Stimulated activated CD8-positive, alpha-beta memory T cell treated with anti-CD3 and anti-CD28 coated beads, Interleukin-4, amount 100 ng/mL, for 24 hours (primary cell): ENCODE measurements around the gene UBR4.

Experiments
- DNase-seq: peaks from one replicate; pipeline ENCODE4 v3.0.0-alpha.2; 2020; ENCODE audit warnings: low read depth

The UBR4 gene

DNA sequence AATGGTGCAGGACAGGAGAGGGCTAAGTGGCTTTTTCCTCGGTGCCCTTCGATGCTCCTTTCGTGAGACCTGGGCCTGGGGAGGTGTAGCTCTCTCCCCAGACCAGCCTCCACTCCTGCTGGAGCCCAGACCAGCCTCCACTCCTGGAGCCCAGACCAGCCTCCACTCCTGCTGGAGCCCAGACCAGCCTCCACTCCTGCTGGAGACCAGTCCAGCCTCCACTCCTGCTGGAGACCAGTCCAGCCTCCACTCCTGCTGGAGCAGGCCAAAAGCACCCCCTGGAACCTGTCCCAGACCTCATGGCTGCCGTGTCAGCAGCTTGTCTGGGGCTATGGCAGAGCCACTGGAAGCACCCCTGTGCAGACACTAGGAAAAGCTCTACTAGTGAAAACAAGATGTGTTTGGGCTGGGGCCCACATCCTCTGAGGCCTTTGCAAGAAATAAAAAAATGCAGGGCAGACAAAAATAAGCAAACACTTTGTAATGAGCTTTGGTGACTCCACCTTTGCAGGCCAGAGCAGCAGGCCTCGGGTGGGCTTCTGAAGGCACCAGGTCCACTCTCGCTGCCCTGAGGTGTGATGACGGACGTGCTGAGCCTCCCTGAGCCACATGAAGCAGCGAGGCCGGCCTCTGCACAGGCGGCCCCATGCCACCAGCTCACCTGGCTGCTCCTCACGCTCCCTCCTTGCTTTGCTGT, 137.6 kb downstream of the UBR4 start:
- no peak for DNase-seq

DNA sequence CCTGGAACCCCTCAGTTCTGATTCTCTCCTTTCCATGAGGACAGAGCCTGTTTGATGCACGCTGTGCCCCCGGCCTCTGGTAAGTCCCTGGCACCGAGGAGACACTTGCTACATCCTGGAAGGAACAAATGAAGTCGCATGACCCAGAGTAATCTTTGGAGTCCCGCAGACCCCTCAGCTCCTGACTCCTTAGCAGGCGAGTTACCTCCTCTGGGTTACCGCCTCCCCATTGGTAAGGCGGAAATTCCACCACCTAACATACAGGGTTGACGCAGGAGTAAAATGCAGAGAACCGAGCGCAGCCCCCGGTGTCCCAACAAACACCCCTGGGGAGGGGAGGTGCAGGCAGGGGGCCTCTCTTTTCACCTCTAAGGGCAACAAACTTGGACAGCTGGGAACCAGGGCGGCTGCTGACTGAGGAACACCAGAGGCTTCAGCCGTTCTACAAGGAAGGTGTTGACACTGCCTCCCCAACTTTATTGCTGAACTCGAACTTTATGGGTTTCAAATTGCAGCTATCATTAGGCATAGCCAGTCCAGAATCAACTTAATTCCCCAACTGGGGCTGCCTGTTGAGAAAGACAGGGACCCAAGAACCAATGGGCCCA, 138.3 kb downstream of the UBR4 start:
- DNase-seq, result no peak

DNA sequence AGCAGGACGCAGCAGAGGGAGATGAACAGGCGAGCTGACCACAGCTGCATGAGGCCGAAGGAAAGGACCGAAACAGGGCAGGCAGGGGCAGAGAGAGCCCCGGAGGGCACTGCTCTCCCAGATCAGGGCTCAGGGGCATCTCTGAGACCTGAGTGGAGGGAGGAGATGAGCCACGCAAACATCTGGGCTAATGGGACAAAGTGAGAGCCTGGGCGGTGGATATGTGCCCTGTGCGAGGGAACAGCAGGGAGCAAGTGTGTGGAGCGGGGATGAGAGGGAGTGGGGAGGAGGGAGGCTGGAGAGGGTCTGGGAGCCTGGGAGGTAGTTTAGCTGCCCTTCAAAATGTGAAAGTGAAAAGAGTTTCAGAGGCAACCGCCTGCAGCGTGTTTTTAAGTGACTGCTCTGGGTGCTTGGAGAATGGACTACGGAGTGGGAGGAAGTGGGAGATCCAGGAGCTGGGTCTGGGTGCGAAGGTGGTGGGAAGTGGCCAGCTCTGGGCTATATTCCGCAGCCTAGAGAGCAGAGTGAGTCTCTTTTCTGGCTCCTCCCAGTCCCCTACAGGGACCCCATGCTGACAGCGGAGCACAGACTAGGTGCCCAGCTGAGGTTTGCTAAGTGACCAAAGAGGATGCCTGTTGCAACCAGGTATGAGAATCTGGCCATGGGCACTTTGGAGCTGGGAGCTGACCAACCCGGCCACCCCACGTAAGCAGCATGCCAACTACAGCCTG, 139.0 kb downstream of the UBR4 start:
- no peak for DNase-seq

DNA sequence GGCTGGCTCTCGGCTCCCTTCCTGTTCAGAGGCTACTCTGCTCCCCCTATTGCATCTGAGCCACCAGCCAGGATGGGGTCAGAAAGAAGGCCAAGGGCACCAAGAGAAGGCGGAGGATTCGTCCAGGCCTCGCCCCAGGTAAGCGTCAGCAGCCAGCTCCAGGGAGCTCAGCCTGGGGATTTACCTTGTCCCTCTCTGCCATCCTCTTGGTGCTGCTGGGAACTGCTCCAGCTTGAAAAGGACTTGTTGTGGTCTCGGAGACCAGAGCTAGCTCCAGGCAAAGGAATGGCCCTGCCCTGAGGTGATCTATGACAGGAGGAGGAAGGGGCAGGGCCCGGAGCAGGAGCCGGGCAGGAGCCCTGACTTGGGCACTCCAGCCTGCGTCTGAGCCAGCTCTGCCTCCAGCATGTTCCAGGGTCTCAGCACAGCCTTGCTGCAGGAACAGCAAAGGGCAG, 139.8 kb downstream of the UBR4 start:
- DNase-seq, result no peak

DNA sequence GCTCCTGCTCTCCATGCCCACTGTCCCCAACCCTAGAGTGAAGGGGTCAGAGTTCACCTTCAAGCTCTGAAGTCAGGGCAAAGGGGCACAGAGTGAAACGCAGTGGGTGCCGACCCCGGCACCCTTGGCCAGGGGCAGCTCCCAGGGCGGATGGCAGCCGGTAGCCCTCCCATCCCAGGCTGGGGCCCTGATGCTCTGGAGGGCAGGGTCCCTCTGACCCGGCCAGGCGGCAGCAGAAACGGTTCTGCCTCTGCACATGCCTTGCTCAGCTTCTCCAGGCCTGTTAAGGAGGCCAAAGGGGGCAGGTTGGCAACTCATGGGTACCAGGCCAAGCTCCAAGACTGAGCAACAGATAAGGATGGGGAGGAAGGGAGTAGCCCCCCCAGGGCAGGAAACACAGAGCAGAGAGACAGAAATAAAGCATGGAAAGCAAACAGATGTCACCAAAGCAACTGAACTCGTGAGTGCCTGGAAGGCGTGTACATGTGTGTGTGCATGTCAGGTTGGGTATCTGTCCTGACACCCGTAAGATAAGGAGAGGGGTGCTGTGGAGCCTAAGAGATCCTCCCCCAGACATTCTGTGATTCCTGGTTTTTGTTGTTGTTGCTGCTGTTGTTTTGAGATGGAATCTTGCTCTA, 141.3 kb downstream of the UBR4 start:
- DNase-seq, result no peak

DNA sequence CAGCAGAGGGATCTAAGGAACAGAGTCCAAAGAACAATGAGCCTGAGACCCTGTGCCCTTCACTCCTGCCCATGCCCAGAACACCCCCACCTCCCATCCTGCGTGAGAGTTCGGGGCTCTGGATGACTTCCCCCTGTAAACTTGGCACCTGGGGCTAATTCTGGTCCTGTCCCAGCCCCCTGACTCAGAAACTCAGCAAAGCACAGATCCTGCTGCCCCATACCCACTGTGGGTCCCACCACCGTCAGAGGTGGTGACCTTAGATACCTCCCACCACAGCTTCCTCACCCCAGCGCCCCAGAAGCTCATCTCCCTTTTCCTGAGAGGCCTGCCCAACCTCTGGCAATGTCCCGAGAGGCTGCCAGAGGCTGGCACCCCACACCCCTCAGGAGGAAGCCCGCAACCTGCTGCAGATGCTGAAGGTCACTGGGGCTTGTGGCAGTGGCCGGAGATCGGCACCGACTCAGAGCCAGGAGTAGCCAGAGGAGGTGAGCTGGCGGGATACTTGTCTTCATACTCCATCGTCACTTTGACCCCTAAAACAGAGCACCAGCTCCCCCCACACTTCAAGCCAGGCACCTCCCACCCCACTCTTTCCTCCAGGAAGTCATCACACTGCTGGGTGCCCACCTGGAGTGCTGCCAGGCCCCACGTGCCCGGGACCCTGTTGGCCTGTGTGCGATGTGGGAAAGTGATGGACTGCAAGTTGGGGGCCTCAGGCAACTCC, 142.0 kb downstream of the UBR4 start:
- no peak for DNase-seq

DNA sequence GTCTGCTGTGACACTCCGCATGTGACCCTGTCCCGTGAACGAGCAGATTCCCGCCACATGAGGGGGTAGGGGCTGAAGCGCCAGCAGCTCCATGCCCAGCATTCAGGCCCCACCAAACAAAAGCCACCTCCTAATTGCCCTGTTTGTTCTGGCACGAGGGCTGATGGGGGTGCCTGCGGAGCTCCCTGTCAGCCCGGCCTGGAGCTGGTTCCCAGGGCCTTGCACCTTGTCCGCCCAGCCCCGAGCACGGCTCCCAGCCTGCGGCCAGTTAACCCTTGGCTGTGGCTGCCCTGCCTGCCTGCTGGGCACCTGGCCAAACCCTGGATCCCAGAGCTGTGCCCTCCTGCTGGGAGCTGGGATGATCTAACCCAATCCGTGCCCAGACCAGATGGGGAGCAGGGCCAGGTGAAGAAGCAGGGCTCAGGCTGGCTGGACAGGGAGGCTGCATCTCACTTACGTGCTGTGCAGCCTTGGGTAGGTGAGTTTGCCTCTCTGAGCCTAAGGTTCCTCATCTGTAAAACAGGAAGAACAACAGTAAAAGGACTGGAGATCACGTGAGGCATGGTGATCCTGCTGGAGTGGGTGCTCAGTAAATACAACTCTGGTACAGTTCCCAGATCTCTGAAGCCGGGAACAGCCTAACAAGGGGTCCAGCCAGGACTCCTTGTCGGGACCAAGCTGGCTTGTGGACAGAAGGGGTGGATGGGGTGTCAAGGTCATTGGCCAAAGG, 142.7 kb downstream of the UBR4 start:
- DNase-seq, result no peak

DNA sequence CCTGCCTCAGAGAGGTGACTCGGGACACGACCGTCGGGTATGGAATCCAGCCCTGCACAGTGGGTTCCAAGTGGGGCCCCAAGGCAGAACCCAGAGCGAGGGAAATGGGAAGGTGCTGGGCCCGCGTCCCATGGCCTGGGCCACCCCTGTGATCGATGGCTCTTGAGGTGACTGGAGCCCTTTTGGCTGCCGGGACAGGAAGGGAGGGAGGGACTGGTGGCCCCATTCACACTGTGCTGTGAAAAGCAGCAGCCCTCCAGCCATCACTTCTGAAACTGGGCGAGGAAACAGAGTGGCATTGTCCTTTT, 143.2 kb downstream of the UBR4 start:
- no peak for DNase-seq

DNA sequence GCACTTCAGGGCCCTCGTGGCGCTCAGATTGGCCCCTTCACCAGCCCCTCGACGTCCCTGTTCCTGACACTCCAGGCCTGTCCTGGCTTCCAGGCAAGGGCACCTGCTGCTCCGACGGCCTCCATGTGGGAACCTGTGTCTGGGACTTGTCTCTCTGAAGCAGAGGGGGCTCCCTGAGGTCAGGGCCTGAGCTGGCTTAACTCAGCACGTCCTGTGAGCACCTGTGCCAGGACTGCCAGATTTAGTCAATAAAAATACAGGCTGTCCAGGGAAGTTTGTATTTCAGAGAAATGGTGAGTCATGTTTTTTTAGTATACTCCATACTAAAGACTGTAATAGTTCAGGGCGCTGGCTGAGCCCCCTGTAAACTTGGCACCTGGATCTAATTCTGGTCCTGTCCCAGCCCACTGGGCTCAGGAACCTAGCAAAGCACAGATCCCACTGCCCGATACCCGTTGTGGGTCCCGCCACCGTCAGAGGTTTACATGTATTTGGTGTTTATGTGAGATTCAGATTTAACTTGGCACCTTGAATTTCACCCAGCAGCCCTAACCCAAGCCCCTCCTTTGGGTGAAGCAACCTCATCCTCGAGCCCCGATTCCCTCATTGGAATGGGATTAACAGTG, 143.7 kb downstream of the UBR4 start:
- no peak for DNase-seq

DNA sequence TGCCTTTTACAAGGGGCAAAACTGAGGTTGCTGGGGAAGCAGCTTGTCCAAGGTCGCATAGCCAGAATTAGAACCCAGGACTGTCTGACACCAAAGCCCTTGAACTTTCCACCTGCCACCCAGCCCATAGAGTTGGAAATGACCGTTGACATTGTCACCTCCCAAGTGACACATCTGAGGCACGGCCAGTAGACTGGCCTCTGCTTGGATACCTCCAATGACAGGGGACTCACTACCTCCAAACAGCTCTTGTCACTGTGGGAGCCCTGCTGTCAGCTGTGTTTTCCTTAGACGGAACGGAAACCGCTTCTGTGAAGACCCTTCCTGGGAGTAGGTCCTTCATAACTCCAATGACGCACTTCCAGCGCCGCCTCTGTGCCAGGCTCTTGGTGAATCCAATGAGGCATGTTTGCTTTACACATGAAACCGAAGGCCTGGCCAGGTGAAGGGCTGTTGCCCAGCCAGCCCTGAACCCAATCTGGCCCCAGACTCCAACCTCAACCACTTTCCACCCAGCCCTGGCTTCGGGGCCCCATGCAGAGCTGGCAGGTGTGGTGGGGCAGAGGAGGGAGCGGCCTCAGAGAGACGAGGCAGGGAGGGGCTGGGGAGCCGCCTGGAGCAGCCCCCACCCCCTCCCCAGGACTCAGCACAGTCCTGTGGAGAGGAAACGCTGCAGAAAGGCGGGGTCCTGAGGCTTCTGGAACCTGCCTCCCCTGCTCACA, 144.4 kb downstream of the UBR4 start:
- DNase-seq, result no peak

DNA sequence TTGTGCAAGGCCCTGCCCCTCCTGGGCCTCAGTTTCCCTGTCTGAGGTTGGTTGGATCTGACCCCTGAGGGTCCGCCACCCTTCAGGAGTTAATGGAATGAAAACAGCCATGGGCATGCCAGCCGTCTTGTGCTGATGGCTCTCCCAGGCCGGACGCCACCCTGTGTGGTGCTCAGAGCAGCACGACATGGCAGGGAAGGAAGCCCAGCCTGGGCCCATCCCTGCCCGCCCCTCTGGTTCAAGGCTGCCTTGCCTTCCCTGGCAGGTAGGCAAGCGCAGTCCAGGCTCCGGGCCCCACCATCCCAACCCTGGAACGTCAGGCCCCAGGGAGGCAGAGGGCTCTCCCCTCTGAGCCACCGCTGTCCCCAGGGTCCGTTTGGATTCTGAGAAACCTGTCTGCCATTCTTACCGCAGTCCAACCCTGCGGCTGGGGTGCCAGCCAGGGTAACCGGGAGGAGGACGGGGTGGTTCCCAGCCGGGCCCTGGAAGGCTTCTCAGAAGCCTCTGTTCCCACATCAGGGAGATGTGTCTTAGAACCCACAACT, 145.1 kb downstream of the UBR4 start:
- no peak for DNase-seq

DNA sequence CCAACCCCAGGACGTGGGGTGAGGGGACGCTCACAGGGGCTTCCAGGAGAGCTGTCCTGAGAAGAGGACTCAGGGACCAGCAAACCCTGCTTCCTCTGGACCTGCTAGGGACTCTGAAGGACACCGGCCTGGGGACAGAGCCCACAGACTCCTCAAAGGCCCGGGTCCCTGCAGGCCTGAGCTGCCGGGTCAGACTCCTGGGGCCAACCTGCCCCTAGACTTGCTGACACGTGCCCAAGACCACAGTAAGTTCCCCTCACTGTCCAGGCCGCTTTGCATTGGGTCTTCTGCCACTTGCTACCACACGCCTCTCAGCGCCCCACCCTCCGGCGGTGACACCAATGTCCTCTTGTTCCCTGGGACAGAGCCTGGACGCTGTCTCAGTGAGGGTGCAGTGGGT, 146.9 kb downstream of the UBR4 start:
- DNase-seq, result no peak

DNA sequence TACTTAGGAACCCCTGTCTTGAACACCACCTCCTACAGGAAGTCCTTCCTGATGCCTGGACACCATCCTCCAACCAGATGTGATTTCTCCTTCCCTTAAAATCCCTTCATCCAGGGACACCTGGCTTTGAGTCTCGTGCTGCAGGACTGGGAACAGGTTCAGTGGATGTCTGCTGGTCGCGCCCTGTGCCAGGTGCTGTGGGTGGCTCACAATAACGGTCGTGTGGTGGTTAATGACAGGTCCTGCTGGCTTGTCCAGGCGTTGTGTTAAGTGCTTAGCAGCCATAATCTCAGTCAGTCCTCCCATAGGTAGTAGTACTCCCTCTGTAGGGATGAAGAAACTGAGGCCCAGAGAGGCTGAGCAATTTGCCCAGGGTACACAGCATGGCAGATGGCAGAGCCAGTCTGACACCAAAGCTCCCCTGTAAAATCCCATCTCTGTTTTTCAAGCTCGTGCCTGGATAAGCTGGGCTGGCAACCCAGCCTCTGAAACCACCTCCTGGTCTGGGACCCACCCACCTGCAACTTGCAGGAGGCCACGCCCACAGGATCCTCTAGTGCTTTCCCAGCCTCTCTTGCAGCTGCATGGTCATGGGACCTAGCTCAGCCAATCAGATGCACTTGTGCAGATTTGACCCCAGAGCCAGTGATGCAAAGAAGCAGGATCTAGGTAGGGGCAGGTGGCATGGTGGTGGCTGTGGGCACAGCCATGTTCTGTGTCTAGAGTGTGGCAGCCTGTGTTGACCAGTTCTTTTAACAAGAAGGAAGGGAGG, 147.6 kb downstream of the UBR4 start:
- no peak for DNase-seq

DNA sequence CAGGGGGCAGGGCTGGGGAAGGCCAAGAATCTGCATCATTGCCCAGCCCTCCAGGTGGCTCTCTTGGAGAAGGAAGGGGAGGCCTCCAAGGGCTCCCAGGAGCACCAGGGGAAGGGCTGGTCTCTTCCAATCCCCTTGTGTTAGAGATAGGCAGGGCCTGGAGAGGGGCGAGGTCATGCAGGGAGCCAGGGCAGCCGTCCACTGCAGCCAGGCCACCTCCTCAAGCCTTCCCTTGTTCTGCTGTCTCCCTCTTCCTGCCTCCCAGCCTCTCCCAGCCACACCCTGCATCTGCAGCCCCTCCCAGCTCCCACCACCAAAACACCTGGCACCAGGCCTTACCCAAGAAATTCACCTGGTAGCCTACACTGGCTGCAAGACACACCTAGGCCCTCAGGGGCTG, 148.3 kb downstream of the UBR4 start:
- no peak for DNase-seq

DNA sequence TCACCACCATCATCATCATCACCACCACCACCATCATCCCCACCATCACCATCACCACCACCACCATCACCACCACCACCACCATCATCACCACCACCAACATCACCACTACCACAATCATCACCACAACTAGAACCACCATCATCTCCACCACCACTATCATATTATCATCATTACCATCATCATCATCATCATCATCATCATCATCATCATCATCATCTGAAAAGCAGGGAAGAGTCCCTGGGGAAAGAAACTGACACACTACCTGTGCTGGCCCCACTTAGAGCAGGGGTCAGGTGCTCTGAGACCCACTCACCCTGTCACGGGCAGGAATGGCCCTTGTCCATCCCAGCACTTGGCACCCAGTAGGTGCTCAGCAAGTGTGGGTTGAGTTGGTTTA, 148.7 kb downstream of the UBR4 start:
- DNase-seq, result no peak

DNA sequence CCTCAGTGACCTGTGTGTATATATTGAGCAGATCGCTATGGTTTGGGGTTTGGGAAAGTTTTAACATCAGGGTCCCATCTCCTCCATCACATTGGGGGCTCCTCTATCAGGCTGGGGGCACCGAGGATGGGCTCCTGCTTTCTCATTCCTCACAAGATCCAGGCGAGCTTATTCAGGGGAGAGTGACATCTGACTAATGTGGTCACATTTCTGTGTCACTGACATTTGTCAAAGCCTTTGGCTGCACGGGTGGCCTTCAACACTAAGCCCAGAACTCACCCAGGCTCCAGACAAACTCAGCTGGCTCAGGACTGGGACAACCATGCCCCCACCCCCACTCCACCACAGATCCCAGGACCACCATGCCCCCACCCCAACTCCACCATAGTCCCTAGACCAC, 150.3 kb downstream of the UBR4 start:
- no peak for DNase-seq

DNA sequence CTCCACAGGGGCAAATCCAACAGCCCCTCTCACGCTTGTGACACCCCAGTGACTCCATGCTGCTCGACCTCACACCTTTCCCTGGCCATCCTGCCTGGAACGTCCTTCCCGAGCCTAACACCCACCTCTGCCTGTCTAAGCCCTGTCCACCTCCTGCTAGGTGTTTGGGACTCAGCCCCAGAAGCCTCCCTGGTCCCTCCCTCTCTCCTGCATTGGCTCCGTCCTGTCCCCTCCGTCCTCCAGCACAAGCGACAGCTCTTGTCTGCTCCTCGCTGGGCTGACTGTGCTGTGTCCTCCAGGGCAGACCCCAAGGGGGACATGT, 151.6 kb downstream of the UBR4 start:
- DNase-seq, result no peak

DNA sequence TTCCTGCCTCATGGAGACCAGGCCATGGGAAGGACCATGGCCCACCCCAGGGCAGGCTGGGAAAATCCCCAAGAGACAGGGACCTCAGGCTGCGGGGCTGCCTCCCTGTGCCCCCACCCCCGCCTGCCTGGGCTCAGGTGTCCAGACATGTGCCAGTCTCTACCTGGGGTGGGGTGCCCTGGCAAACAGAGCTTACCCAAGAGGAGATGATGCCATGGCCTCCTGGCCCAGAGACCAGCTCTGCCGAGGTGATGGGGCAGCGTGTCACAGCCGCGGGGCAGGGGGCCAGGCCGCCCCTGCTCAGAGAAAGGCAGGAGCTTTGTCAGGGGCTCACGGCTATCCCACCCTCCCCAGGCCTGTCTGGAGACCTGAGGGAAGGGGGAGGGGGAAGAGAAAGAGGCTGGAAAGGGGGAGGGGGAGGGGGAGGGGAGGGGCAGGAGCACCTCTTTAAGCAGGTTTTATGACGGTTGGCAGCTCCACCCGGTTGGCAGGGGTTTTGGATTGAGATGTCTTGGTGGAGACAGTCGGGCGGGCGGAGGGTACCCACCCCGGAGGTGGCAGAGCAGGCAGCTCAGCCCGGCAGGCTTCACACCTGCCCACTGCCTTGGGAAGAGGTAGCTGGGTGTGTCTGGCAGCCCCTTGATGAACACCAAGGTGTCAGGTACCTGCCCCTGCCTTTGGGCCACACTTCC, 152.1 kb downstream of the UBR4 start:
- DNase-seq, result no peak

DNA sequence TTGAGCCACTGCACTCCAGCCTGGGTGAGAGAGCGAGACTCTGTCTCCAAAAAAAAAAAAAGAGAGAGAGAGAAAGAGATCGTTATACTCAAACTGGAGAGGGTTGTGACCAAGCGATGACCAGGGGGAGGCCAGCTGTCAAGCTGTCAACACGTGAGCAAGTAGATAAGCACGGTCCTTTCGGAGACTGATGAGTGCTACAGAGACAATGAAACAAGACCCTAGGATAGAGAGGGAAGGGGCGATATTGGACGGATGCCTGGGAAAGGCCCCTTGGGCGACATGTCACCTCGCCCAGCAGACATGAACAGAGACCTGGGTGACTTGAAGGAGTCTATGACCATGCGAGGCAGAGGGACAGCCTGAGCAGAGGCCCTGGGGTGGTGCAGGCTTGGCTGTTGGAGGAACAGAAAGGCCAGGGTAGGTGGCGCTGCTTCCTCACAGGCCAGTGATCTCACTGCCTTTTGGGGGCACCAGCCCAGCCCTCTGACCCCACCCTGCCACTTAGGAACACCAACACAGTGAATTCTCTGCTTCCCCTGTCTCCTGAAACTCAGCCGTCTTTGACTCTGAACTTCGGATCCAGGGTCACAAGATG, 152.8 kb downstream of the UBR4 start:
- DNase-seq, result no peak
